Mammary microvascular endothelial cell (primary cell): ENCODE results near the gene ABHD14A. TPM values are rescaled to one million over a fixed set of nuclear protein-coding genes. Genes with fewer than 3 reads are reported as not detected.

Experiments used
- total RNA-seq: library from RNA; depleted of rRNA; stranded (reverse); fragments of >200 nt; gene quantifications from 2 replicates; pipeline ENCODE4 v1.2.3, GENCODE V29; 2015

The ABHD14A gene
- total RNA-seq: 10.8 and 17.0 TPM in 2 replicates

DNA sequence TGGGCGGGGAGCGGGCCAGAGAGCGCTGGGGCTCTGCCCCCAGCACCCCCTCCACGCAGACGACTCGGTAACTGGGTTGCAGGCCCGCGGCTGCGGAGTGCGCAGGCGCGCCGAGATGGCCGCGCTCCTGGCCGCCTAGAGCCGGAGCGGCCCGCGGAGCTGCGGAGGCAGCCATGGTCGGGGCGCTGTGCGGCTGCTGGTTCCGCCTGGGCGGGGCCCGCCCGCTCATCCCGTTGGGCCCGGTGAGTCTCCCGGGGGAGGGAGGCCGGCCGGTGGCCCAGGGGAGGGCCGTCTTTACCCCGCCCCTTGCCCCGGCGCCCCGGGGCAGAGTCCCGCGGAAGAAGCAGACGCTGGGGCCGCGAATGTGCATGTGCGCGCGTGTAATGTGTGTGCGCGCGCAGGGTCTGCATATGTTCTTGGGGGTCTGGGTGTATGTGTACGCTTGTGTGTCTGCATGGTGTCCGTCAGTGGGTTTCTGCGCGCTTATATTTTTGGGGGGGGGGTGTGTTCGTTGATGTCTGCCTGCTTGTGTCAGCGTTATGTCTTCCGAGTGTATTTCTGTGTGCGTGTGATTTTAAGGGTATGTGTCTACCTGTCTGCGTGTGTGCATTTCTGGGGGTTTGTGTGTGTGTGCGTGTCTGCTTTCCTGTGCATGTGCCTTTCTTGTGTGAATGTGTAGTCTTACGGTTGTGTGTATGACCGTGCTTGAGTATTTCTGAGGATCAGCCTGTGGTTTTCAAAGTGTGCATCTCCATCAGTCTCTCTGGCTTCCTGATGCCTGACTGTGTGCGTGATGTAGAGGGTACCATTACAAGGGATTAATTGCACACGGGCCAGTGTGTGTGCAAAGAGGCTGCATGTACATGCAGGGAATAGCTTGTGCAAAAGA is at the start of gene ABHD14A:
ABHD14A (plus strand) TSS at position 102 of the 889 bp plus-strand sequence; CDS start at position 174, 72 bp downstream.

DNA sequence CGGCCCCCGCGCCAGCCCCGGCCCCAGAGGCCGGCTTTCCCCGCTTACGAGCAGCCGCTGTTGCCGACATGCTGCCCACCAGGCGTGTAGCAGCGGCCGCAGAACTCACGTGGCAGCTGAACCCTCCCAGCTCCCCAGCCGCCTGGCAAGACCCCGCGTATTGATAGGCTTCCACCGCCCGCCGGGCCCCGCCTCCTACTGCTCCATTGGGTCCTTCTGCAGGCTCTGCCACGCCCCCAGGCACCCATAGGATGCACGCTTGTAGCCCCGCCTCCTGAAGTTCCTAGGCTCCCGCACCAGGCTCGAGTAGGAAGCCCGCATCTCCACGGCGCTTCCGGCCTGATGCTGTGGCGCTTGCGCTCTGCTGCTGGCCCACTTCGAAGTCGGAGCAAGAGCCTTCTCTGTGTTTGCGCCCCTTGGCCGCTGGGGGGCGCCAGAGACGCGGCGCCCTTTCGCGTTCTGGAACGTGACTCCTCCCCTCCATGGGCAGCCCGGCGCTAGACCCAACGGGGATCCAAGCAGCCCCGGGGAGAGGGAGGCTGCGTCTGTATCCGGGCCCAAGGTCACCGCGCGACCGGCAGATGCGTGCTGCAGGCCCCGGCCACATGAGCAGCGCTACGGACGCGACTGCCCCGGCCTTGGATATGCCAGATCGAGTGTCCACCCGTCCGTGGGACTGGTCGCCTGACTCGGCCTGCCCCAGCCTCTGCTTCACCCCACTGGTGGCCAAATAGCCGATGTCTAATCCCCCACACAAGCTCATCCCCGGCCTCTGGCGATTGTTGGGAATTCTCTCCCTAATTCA is 32.9 kb upstream of the ABHD14A start, which contains the start of the genes PARP3 and RRP9:
PARP3 (plus strand) TSS at position 566 of the 805 bp plus-strand sequence. CDS start 993 bp downstream, outside the sequence.
RRP9 (minus strand) TSS at position 107 of the 805 bp plus-strand sequence; CDS start at position 70, 37 bp downstream.

DNA sequence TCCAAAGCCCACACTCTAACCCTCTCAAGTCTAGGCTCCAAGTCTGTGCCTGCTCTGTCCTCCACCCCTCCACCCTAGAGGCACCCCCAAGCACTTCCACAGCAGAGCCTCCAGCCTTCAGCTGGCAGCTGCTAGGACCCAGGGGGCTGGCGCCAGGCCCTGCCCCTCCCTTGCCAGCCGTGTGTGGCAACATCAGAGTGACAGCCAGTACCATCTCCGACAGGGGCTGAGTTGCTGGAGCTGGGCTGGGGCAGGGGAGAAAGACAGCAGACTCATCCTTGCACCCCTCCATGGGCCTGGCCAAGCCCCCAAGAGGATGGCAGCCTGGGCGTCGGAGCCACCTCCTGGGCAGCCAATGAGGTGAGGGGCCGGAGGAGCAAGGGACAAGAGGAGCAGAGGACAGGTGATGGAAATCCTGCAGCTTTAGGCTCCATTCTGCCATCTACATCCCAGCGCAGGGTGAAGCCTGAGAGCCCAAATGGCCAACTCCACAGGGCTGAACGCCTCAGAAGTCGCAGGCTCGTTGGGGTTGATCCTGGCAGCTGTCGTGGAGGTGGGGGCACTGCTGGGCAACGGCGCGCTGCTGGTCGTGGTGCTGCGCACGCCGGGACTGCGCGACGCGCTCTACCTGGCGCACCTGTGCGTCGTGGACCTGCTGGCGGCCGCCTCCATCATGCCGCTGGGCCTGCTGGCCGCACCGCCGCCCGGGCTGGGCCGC is 19.5 kb upstream of the ABHD14A start, which contains the start of gene GPR62:
GPR62 (plus strand) TSS at position 207 of the 718 bp plus-strand sequence; CDS start at position 479, 272 bp downstream.

DNA sequence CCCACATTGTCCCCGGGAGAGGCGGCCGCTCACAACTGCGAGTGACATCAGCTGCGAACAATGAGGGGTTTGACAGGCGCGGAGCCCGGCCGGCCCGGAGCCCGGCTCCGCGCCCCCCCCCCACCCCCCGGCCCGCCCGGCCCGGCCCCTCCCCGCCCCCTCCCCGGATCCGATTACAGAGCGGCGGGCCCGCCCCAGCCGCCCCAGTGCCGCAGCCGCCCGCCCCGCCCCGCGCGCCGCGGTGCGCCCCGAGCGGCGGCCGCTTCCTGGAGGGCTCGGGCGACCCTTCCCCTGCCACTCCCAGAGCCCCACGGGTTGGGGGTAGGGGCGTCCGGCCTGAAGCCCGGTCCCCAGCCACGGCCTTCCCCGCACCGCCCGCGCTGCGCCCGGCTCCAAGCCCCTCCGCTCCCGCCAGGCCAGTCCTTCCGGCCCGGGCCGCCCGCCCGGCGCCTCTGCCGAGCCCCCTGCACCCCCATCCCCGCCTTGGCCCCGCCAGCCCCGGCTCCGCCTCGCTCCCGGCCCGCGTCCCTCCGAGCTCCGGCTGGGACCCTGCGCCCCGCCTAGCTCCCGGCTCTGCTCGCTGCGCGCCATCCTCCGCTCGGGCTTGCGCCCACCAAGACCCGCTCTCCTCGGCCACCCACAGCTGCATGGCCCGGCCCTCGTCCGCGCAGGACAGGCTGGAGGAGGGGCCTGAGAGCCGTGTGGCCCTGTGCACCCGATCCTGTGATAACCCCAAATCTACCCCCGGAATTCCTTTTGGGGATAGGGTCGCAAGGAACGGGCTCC is 7.3 kb upstream of the ABHD14A start, which contains the start of gene PCBP4:
PCBP4 (minus strand) TSS at position 71 of the 786 bp plus-strand sequence. CDS start 6,214 bp downstream, outside the sequence.

DNA sequence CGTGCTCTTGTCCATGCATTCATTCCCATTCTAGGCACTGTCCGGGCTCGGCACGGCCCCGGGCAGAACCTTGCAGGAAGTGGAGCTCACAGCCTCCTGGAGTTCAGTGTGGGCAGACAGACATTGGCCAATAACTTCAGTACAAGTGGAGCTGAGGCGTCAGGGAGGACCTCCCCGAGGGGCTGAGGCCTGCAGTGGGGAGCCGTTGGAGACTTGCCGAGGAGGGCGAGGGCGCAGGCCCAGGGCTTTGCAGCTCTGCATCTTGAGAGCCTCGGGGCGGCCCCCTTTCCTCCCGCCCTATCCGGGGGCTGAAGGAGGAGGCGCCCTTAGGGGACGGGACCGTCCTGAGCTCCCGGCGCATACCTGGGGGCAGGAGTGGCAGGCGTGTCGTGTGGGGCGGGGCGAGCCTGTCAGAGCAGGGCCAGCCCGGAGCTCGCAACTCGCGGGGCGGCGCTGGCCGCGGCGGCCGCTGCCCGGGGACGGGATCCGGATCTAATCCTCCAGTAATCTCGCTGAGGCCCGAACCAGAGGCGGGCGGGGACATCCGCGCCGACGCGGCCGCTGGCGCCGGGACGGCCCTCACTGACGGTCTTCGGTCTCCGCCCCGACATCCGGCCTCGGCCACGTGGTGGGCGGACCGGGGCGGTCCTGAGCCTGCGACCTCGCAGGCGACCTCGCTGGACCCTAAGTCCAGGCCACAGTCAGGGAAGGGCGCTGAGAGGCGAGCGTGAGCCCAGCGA is 8.1 kb downstream of the ABHD14A start, which contains the start of gene ACY1:
ACY1 (plus strand) TSS at position 698 of the 740 bp plus-strand sequence. CDS start 530 bp downstream, outside the sequence.

DNA sequence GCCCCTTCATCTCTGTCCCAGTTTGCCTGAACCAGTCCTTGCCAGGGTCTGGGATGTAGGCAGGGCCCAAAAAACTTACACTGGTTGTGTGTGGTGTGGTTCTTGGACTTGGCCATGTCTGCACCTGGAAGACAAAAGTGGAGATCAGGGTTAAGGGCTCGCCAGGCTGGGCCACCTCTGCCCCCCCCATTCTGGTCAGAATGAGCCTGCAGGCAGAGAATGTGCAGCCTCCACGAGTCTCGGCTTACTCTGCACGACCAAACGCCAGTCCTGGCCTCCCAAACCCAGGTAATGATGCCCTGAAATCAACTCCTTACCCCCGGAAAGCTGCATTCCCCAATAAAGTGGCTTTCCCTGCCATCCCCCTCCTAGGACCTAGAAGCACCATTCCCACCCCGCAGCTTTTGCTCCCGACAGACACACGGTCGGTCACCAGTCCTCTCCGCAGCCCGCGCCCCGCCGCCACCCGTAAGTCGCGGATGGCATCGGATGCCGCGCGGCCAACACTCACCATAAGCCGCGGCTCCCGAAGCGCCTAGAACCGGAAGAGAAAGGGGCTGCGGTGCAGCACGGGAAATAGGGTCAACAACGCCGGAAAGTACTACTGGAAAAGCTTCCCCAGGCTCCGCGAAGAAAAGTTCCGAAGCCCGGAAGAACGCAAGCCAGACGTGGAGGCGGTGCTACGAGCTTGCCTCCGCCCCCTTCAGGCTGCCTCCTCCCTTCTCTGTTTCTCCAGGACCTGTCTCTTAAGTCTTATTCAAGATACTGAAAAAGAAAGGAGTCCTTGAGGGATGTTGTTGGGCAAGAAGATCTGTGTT is 20.7 kb downstream of the ABHD14A start, which contains the start of gene RPL29:
RPL29 (minus strand) TSS at position 550 of the 818 bp plus-strand sequence; CDS start at position 116, 434 bp downstream.

Other genes with a start within 250 kb of the ABHD14A start
- not detected in 2 replicates for gene IQCF6, start 195.8 kb upstream of the ABHD14A start, total RNA-seq
- not detected in 2 replicates for gene IQCF2, start 113.4 kb upstream of the ABHD14A start, total RNA-seq
- gene IQCF5, start 99.5 kb upstream of the ABHD14A start, total RNA-seq: not detected in 2 replicates
- gene IQCF1, start 71.7 kb upstream of the ABHD14A start, total RNA-seq: not detected in 2 replicates
- gene RRP9, start 33.2 kb upstream of the ABHD14A start, total RNA-seq: 36.6 and 38.9 TPM in 2 replicates
- gene PARP3, start 32.7 kb upstream of the ABHD14A start, total RNA-seq: 15.4 and 31.0 TPM in 2 replicates
- 0.20 TPM in 1 of 2 replicates, not detected in the other for gene GPR62, start 19.7 kb upstream of the ABHD14A start, total RNA-seq
- gene PCBP4, start 7.6 kb upstream of the ABHD14A start, total RNA-seq: 56.2 and 80.7 TPM in 2 replicates
- gene ABHD14B, start 1.0 kb upstream of the ABHD14A start, total RNA-seq: 35.8 and 41.0 TPM in 2 replicates
- 24.9 and 27.4 TPM in 2 replicates for gene ACY1, start 8.5 kb downstream of the ABHD14A start, total RNA-seq
- 1,551 and 1,914 TPM in 2 replicates for gene RPL29, start 20.8 kb downstream of the ABHD14A start, total RNA-seq
- gene DUSP7, start 81.5 kb downstream of the ABHD14A start, total RNA-seq: 19.6 and 30.7 TPM in 2 replicates
- 14.8 and 19.7 TPM in 2 replicates for gene POC1A, start 179.4 kb downstream of the ABHD14A start, total RNA-seq
- gene ALAS1, start 223.1 kb downstream of the ABHD14A start, total RNA-seq: 61.3 and 61.8 TPM in 2 replicates